HG03064 (cell line): ENCODE results near the gene HIP1R.

Source experiments
- ATAC-seq: cut with Tn5 transposase; IDR thresholded peaks from one replicate; pipeline ENCODE4 v1.9.1; 2021; ENCODE audit warnings: low read depth; ENCODE audit not compliant: unreplicated experiment

The HIP1R gene

DNA sequence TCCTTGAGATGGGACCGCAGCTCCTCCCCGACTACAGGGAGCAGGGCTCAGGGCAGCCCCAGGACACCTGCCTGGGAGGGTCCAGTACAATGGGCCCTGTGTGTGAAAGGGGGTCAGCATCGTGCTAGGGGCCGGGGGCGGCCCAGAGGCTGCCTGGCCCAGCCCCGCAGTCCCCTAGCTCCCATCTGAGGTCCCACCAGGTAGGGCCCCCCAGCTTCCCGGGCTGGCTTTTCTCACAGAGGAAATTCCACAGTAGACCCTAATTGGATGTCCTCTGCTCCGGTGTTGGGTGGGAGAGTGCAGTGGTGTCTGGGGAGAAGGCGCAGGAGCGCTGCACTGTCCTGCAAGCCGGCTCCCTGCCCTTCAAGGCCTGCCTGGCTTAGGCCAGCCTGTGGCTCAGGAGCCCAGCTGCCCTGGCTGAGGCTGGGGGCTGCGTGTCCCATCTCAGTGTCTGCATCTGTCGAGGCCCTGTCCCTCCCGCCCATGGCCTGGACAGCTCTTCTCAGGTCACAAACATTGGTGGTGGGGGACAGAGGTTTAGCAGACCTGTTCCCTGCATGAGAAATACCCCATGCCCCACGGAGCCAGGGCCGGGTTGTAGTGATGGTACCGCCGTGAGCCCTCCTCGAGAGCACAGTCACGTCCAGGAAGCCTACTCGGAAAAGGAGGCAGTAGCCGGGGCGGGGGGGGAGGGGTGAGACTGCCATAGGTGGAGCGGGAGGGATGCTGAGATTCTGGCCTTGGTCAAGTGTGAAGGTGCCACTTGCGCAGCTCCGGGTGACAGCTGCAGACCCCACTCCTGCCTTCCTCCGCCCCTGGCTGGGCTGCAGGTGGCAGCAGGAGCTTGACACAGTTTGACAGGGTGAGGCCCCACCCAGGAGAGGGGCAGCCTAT is 11.6 kb downstream of the HIP1R start:
- ATAC-seq = no peak

DNA sequence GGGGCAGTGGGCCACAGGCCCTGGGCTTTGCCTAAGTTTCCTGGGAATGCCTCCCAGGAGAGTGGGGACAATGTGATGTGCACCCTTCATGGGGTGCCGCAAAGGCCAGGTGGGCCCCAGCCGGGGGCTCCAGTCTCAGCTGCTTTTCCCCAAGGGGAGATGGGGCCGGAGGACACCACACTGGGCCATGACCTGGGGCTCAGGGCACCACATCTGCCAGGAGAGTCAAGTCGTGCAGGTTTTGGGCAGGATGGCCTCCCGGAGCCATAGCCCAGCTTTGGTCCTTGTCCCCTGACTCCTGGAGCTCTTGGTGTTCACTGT is 12.2 kb downstream of the HIP1R start:
- no peak for ATAC-seq

DNA sequence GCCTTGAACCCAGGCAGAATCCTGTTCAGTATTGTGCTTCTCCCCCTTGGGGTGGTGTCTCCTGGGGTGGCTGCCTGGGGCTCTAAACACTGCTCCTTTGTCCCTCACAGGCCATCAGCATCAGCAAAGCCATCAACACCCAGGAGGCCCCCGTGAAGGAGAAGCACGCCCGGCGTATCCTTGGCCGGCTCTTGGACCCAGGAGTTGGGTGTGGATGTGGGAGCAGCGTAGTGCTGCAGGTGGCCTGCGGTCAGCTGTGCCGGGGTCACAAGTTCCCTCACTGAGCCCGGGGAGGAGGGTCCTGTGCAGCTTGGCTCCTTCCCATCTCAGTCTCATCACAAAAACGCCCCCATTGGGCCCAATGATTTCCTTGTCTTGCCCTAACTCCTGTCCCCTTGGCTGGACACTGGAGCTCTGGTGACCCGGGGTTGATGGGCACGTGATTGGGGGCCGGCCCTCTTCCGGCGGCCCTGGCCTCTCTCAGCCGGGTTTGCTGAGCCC is 12.7 kb downstream of the HIP1R start:
- ATAC-seq = no peak

DNA sequence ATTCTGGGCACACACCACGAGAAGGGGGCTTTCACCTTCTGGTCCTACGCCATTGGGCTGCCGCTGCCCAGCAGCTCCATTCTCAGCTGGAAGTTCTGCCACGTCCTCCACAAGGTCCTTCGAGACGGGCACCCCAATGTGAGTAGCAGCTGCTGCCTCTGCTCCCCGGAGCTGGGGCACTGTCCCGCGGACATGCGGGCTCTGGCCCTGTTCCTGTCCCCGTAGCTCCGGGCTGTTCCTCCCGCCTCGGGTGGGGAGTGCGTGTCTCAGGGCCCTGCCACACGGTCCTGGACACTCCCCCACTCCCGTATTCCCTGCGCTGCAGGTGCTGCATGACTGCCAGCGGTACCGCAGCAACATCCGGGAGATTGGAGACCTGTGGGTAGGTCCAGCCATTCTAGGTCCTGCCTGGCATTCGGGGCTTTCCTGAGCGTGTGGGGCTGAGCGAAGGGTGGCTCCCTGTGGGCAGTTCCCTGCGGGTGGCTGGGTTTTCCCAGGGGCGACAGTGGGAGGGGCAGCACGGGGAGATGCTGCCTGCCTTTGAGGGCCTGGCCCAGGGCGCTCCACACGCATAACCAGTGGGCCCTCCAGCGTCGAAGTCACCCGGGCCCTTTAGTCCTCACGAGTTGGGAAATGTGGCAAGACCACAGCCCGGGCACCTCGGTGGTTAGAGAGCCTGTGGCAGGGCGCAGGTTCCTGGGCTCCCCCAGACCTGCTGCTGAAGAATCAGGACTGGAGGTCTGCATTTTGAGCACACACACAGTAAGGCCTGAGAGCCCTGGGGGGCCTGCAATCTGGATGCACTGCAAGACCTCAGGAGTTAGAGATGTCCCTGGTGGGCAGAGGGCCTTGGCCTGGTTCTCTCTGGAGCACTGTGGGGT is 13.5 kb downstream of the HIP1R start:
- no peak for ATAC-seq

- no peak for ATAC-seq
Observed at GRCh38 chr12:122849352-122850047, 14.2 kb downstream of the HIP1R start.

DNA sequence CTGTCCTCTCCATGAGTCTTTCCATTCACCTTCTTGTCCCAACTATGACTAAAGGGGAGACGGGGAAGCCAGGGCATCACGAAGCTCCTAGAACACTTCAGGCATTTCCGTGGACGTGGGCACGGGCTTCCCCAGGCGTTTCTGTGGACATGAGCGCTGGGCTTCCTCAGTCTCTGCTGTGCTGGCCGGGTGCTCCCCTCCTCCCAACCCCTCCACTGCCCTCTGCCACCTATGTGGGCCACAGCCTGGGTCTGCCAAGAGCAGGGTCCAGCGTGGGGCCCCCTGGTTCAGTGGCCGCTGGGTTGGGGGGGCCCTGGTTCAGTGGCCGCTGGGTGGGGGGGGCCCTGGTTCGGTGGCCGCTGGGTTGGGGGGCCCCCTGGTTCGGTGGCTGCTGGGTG is 14.8 kb downstream of the HIP1R start:
- ATAC-seq = no peak

DNA sequence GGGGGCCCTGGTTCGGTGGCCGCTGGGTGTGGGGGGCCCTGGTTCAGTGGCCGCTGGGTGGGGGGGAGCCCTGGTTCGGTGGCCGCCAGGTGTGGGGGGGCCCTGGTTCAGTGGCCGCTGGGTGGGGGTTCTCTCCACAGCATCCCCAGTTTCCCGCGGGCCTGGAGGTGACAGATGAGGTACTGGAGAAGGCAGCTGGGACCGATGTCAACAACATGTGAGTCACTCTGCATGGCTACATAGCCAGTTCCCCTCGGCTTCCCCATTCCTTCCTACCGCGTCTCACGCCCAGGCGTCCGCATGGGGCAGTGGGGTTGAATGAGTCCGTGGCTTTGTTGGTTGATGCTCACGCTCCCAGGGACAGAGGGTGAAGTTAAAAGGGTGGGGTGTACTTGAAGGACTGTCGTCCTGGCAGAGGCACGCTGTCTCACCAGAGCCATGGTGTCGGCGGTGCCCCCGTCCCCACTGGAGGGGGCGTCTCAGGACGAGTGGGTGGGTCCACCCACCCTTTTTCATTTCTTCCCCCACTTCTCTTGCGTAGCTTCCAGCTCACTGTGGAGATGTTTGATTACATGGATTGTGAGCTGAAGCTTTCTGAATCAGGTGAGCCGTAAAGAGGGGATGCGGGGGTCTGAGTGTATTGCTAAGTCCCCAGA is 15.6 kb downstream of the HIP1R start:
- ATAC-seq = no peak

GRCh38 chr12:122851820-122852219 is 16.6 kb downstream of the HIP1R start:
- no peak for ATAC-seq

DNA sequence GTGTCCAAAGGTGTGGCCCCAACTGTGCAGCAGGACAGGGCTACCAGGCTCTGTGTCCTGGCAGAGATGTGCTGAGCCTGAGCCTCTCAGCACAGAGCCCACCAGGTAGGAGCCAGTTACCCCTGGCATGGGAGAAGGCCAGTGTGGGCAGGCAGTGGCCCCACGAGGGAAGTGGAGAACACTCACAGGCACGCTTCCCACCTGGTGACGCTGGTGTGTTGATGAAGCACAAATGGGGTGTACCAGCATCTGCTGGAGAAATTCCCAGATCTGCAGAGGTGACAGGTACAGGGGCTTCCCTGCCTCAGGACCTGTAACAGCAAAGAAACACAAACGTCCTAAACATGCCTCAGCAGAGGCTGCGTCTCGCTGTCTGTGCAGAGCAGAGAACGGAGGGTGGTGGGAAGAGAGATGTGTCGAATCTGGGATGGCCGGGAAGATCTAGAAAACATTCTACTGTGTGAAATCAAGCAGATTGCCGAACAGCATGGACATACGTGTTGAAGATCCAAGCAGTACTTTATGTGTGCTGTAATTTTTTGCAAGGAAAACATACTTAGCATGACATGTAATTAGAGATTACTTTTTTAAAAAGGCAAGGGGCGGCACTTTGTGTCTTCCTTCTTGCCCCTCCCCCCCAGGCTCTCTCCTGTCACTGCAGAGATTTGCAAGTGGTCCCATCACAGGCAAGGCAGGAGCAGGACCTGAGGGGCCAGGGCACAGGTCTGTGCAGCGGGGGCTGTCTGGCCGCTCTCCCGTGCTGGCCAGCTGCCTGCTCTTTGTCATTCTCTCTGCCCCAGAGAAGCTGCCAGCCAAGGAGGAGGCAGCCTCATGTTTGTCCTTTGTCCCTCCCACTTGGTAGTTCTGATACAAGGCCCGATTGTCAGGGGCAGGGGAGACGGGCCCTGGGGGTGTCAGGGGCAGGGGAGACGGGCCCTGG is 17.3 kb downstream of the HIP1R start:
- ATAC-seq = no peak

- no peak for ATAC-seq
Observed at GRCh38 chr12:122853582-122854245, 18.5 kb downstream of the HIP1R start.

GRCh38 chr12:122854554-122854953 is 19.3 kb downstream of the HIP1R start:
- ATAC-seq = no peak

- ATAC-seq = no peak
Observed at GRCh38 chr12:122855071-122855829, 20.0 kb downstream of the HIP1R start.

DNA sequence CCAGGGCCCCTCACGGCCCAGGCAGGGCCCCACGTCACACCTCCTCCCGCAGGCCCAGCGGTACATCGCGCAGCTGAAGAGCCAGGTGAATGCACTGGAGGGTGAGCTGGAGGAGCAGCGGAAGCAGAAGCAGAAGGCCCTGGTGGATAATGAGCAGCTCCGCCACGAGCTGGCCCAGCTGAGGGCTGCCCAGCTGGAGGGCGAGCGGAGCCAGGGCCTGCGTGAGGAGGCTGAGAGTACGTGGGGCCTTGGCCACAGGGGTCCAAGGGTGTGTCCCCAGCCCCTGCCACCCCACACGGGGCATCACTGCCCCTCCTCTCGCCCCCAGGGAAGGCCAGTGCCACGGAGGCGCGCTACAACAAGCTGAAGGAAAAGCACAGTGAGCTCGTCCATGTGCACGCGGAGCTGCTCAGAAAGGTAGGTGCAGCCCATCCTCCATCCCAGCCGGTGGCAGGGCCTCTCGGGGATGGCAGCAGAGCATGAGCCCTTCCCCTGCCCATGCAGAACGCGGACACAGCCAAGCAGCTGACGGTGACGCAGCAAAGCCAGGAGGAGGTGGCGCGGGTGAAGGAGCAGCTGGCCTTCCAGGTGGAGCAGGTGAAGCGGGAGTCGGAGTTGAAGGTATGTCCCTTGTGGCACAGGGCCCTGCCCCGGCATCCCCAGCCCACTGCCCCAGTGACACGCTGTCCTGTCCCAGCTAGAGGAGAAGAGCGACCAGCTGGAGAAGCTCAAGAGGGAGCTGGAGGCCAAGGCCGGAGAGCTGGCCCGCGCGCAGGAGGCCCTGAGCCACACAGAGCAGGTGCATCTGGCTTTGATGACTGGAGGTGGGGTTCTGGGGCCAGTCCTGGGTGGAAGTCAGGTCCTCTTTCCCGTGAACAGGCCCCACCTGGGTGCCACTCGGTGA is 20.9 kb downstream of the HIP1R start:
- ATAC-seq = no peak

DNA sequence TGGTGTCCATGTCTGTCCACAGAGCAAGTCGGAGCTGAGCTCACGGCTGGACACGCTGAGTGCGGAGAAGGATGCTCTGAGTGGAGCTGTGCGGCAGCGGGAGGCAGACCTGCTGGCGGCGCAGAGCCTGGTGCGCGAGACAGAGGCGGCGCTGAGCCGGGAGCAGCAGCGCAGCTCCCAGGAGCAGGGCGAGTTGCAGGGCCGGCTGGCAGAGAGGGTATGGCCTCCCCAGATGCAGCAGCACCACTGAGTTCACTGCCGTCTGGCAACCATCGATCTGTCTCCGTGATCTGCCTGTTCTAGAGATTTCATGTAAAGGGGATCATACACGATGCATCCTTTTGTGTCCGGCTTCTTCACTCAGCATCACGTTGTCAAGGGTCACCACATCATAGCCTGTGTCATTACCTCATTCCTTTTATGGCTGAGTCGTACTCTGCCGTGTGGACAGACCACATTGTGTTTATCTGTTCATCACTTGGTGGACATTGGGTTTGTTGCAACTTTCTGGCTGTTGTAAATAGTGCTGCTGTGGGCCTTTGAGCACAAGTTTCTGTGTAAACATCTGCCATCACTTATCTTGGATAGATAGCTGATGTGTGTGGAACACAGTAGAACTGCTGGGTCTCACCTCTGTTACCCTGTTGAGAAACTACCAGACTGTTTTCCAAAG is 21.9 kb downstream of the HIP1R start:
- ATAC-seq = no peak

DNA sequence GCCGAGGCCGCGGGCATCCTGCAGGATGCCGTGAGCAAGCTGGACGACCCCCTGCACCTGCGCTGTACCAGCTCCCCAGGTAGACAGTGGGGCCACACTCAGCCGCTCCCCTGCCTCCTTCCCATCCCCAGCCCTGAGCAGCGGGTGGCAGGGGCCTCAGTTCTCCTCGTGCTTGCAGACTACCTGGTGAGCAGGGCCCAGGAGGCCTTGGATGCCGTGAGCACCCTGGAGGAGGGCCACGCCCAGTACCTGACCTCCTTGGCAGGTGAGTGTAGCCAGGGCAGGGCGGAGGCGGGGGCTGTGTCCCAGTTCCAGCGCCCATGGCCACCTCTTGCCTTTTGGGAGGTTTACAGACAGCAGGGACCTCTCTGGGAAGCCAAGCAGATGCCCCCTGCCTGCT is 22.9 kb downstream of the HIP1R start:
- ATAC-seq = no peak

- ATAC-seq = no peak
Observed at GRCh38 chr12:122858591-122859302, 23.5 kb downstream of the HIP1R start.
